H1 (cell line): ENCODE measurements around the gene RNF123. TPM values are rescaled to one million over a fixed set of nuclear protein-coding genes. Genes with fewer than 3 reads are reported as not detected.

Experiments
- CTCF ChIA-PET: fragments of 300-600 bp; sonication (Branson Sonifier 250); formaldehyde crosslinking; loops from one replicate; lab custom pipeline; 2021; ENCODE audit not compliant: partially characterized antibody; lab: Charles Lee
- POLR2A ChIA-PET: fragments of 300-600 bp; sonication (Branson Sonifier 250); formaldehyde crosslinking; loops from one replicate; lab custom pipeline; 2021; ENCODE audit warnings: inconsistent platforms; ENCODE audit not compliant: partially characterized antibody; lab: Charles Lee
- DNase-seq, 2 experiments: peaks; one replicate each; pipeline versions ENCODE4 v3.0.0 to v3.0.0-alpha.2; 2010 to 2022; ENCODE audit warnings: low spot score in 2 of 2, low read depth in 1 of 2, mixed read lengths in 1 of 2
- FAIRE-seq: peaks from 2 replicates; lab custom pipeline; 2011; peaks lifted over from hg19 to GRCh38; lab: Jason Lieb, UNC
- H2AFZ ChIP-seq: 2 replicates; pipeline ENCODE4 v1.8.1; 2012; ENCODE audit warnings: low read length, inconsistent platforms
- H2AK5ac ChIP-seq: 2 replicates; pipeline ENCODE4 v1.6.1; 2013; ENCODE audit warnings: low read depth, low read length
- H2BK120ac ChIP-seq: replicated peaks from 2 replicates; pipeline ENCODE3; 2013; ENCODE audit warnings: low read depth, low read length, inconsistent platforms
- H2BK12ac ChIP-seq: 2 replicates; pipeline ENCODE4 v1.6.1; 2013; ENCODE audit warnings: low read depth, low read length
- H2BK15ac ChIP-seq: 2 replicates; pipeline ENCODE4 v1.6.1; 2013; ENCODE audit warnings: low read length
- H2BK20ac ChIP-seq: 2 replicates; pipeline ENCODE4 v1.6.1; 2013; ENCODE audit warnings: low read length
- H2BK5ac ChIP-seq: 2 replicates; pipeline ENCODE4 v1.6.1; 2013; ENCODE audit warnings: low read depth, low read length
- H3K14ac ChIP-seq: 2 replicates; pipeline ENCODE4 v1.6.1; 2013; ENCODE audit warnings: inconsistent platforms; ENCODE audit not compliant: insufficient read length
- H3K18ac ChIP-seq: 2 replicates; pipeline ENCODE4 v1.6.1; 2013; ENCODE audit warnings: low read length; ENCODE audit errors: extremely low read depth
- H3K23ac ChIP-seq: 2 replicates; pipeline ENCODE4 v1.6.1; 2013; ENCODE audit warnings: inconsistent platforms; ENCODE audit not compliant: insufficient read length
- H3K23me2 ChIP-seq: 2 replicates; pipeline ENCODE4 v1.6.1; 2013; ENCODE audit warnings: low read depth, low read length
- H3K27ac ChIP-seq: 2 replicates; pipeline ENCODE4 v1.6.1; 2011; ENCODE audit warnings: low read depth, low read length, inconsistent platforms
- H3K27me3 ChIP-seq, 4 experiments: replicated peaks in 1 of 4; 1 replicate in 1 of 4; 2 replicates in 3 of 4; pipeline versions ENCODE4 v1.6.1 to v1.8.1; 2011 to 2013; ENCODE audit warnings: low read length in 3 of 4, mild to moderate bottlenecking in 3 of 4, inconsistent platforms in 2 of 4, mixed read lengths in 2 of 4, moderate library complexity in 1 of 4; ENCODE audit not compliant: control insufficient read depth in 3 of 4, insufficient read depth in 3 of 4; ENCODE audit errors: extremely low read depth in 1 of 4
- H3K36me3 ChIP-seq, 4 experiments: 2 replicates each; pipeline versions ENCODE4 v1.6.1 to v1.8.1; 2011 to 2013; ENCODE audit warnings: mild to moderate bottlenecking in 4 of 4, low read length in 3 of 4, moderate library complexity in 2 of 4, control low read depth in 1 of 4, inconsistent platforms in 1 of 4; ENCODE audit not compliant: insufficient read depth in 4 of 4, control insufficient read depth in 2 of 4
- H3K4ac ChIP-seq: replicated peaks from 2 replicates; pipeline ENCODE3; 2013; ENCODE audit warnings: low read length, low read depth, mixed read lengths, inconsistent platforms; ENCODE audit not compliant: insufficient read length
- H3K4me1 ChIP-seq, 4 experiments: replicated peaks in 1 of 4; 1 replicate in 1 of 4; 2 replicates in 3 of 4; pipeline versions ENCODE4 v1.6.1 to v1.8.1; 2011 to 2013; ENCODE audit warnings: low read length in 3 of 4, inconsistent platforms in 2 of 4, mixed read lengths in 1 of 4; ENCODE audit not compliant: insufficient read depth in 4 of 4, control insufficient read depth in 3 of 4
- H3K4me2 ChIP-seq, 2 experiments: 2 replicates each; pipeline versions ENCODE4 v1.6.1 to v1.8.1; 2011 to 2013; ENCODE audit warnings: low read depth in 2 of 2, low read length in 2 of 2, control low read depth in 1 of 2, inconsistent platforms in 1 of 2, mild to moderate bottlenecking in 1 of 2; ENCODE audit not compliant: insufficient read depth in 1 of 2
- H3K4me3 ChIP-seq, 4 experiments: fragments of 200-600, 300-600 bp in 1 of 4; sonication (generic), shearing (Covaris generic), sonication (Bioruptor Twin) in 1 of 4; 2 replicates each; pipeline versions ENCODE4 v1.5.1 to v1.8.1; 2011 to 2016; ENCODE audit warnings: low read length in 4 of 4, low read depth in 3 of 4, control low read depth in 2 of 4, inconsistent platforms in 2 of 4, mild to moderate bottlenecking in 2 of 4, mixed read lengths in 1 of 4, moderate library complexity in 1 of 4; ENCODE audit not compliant: insufficient read depth in 2 of 4; ENCODE audit errors: extremely low read depth in 1 of 4
- H3K56ac ChIP-seq: replicated peaks from 2 replicates; pipeline ENCODE3; 2013; ENCODE audit warnings: low read depth, mild to moderate bottlenecking, mixed read lengths, low read length, inconsistent platforms; ENCODE audit not compliant: insufficient read length
- H3K79me1 ChIP-seq: 2 replicates; pipeline ENCODE4 v1.6.1; 2013; ENCODE audit warnings: low read depth, low read length, control low read depth
- H3K79me2 ChIP-seq, 2 experiments: 2 replicates each; pipeline versions ENCODE4 v1.6.1 to v1.8.1; 2012 to 2013; ENCODE audit warnings: low read length in 2 of 2, mild to moderate bottlenecking in 2 of 2, inconsistent platforms in 1 of 2; ENCODE audit not compliant: insufficient read depth in 2 of 2, control insufficient read depth in 1 of 2
- H3K9ac ChIP-seq, 4 experiments: replicated peaks in 1 of 4; 1 replicate in 1 of 4; 2 replicates in 3 of 4; pipeline versions ENCODE4 v1.6.1 to v1.8.1; 2011 to 2013; ENCODE audit warnings: low read depth in 3 of 4, low read length in 3 of 4, control low read depth in 2 of 4, mild to moderate bottlenecking in 2 of 4, moderate library complexity in 2 of 4, inconsistent platforms in 1 of 4; ENCODE audit errors: extremely low read depth in 1 of 4
- H3K9me3 ChIP-seq, 2 experiments: 2 replicates each; pipeline versions ENCODE4 v1.6.1 to v1.8.1; 2012 to 2013; ENCODE audit warnings: mild to moderate bottlenecking in 2 of 2, moderate library complexity in 2 of 2, control low read depth in 1 of 2, inconsistent platforms in 1 of 2, low read depth in 1 of 2, low read length in 1 of 2, mixed read lengths in 1 of 2; ENCODE audit not compliant: insufficient read depth in 2 of 2
- H4K20me1 ChIP-seq, 2 experiments: replicated peaks in 1 of 2; 2 replicates each; pipeline versions ENCODE3 to v1.8.1; 2011 to 2013; ENCODE audit warnings: inconsistent platforms in 2 of 2, low read length in 2 of 2, mild to moderate bottlenecking in 1 of 2; ENCODE audit not compliant: insufficient read depth in 2 of 2, control insufficient read depth in 1 of 2
- H4K5ac ChIP-seq: 2 replicates; pipeline ENCODE4 v1.6.1; 2013; ENCODE audit warnings: low read length, low read depth, mixed read lengths, inconsistent platforms; ENCODE audit not compliant: insufficient read length
- H4K8ac ChIP-seq: 2 replicates; pipeline ENCODE4 v1.8.0; 2013; ENCODE audit warnings: mild to moderate bottlenecking, moderate library complexity, low read length, inconsistent platforms; ENCODE audit not compliant: insufficient read depth; ENCODE audit errors: extremely low read depth
- H4K91ac ChIP-seq: replicated peaks from 2 replicates; pipeline ENCODE3; 2013; ENCODE audit warnings: low read length, mixed read lengths, inconsistent platforms; ENCODE audit not compliant: insufficient read length
- POLR2AphosphoS5 ChIP-seq: IDR thresholded peaks from 2 replicates; pipeline ENCODE4 v1.6.1; 2011; ENCODE audit warnings: low read depth, low read length
- SIN3A ChIP-seq, 2 experiments: IDR thresholded peaks in 1 of 2; conservative IDR thresholded peaks in 1 of 2; 2 replicates each; pipeline ENCODE4 v1.6.1; 2011 to 2012; ENCODE audit warnings: low read length in 2 of 2, improper control_type of control experiment in 1 of 2, low read depth in 1 of 2, mild to moderate bottlenecking in 1 of 2
- SP2 ChIP-seq: IDR thresholded peaks from 2 replicates; pipeline ENCODE4 v1.6.1; 2012; ENCODE audit warnings: mild to moderate bottlenecking, low read length, inconsistent platforms
- WGBS, 2 experiments: shearing (Covaris generic) in 1 of 2; methylation state at CpG; one replicate each; pipeline versions ENCODE4 v1.1.6 to v1.1.7; 2013 to 2015; ENCODE audit warnings: low lambda C conversion rate in 2 of 2, mixed read lengths in 2 of 2, inconsistent platforms in 1 of 2, low coverage in 1 of 2, missing lambda C conversion rate in 1 of 2; ENCODE audit not compliant: insufficient replicate concordance in 2 of 2, insufficient coverage in 1 of 2, insufficient read length in 1 of 2; ENCODE audit errors: extremely low coverage in 1 of 2, missing lambda C conversion rate in 1 of 2; 5-methylcytosine and 5-hydroxymethylcytosine counted together
- polyA plus RNA-seq, 7 experiments: library from polyadenylated mRNA; depleted of rRNA in 3 of 7; stranded (reverse) in 5 of 7; unstranded in 2 of 7; fragments of >200 nt in 5 of 7; fragments of 200-250 nt in 2 of 7; gene quantifications; 1 replicate in 5 of 7; 2 replicates in 1 of 7; 4 replicates in 1 of 7; pipeline versions ENCODE4 v1.2.1 to v1.2.3, GENCODE V29; 2011 to 2013; ENCODE audit warnings: missing spikeins in 2 of 7, mixed read lengths in 2 of 7
- total RNA-seq: library from RNA; stranded (reverse); fragmentation: NEBNext Ultra II Directional; extraction: Animal tissue kit (Norgen Biotek cat#: 25700); gene quantifications from 2 replicates; pipeline ENCODE4 v1.2.1, GENCODE V29; 2021

The RNF123 gene
- total and polyA plus RNA-seq, 2 of the 8 experiments (the other 6 are each of a cell fraction or from before 2014, with no cell fraction given): 30.5 to 57.7 TPM

GRCh38 chr3:49720855-49721595, 31.7 kb downstream of the RNF123 start:
- Histone ChIP-seq H2AFZ (no peak overlapping the region), H3K79me1 (peaks cover 5% of the 10 kb centered on the region; the same call in 1 of the 2 replicates), H3K4me3 (no peak overlapping the region), H3K9me3 (no peaks in the 10 kb centered on the region), H3K27me3 (no peaks in the 10 kb centered on the region), H4K5ac (no peak overlapping the region), H3K4me2 (no peak overlapping the region), H3K9ac (no peak overlapping the region), H4K20me1 (peaks cover 7 to 24% of the 10 kb centered on the region in 2 experiments), H2AK5ac (no peak overlapping the region), H3K27ac (no peak overlapping the region), H2BK12ac (no peak overlapping the region), H2BK5ac (no peak overlapping the region), H3K14ac (no peak overlapping the region), H2BK15ac (0 out of 2 replicates have a peak overlapping the region, but pooled peaks have one; percentile 18), H2BK20ac (no peak overlapping the region), H3K79me2 (peaks cover 0 to 8% of the 10 kb centered on the region in 2 experiments; a peak in 1 of 4 replicates), H4K8ac (no peak overlapping the region), H3K23ac (no peak overlapping the region), H3K18ac (no peak overlapping the region), H2BK120ac (no peak overlapping the region), H3K4ac (no peak overlapping the region), H3K4me1 (peaks cover 0 to 27% (median 15%) of the 10 kb centered on the region in 4 experiments; a peak in 6 of 7 replicates), H3K23me2 (peaks cover 16% of the 10 kb centered on the region; the same call in 1 of the 2 replicates), H3K56ac (no peak overlapping the region), H3K36me3 (peaks cover 6 to 13% (median 8%) of the 10 kb centered on the region in 4 experiments; a peak in 4 of 8 replicates), H4K91ac (no peak overlapping the region)
- 95% methylated on average over 4 of the region's 4 CpGs; no CpG with 5 or more reads in 1 of the 2 experiments for WGBS, 2 experiments
- FAIRE-seq: no peak
- TF ChIP-seq SIN3A (conservative IDR thresholded peaks at IDR 0.05 in 1 of 2, IDR thresholded peaks at IDR 0.05 in 1 of 2; ENCODE audit: low read depth in 1 of 2, low read length in 2 of 2) (no peak), POLR2AphosphoS5 (peak; percentile 66), SP2 (no peak)
- DNase-seq: no peak
- POLR2A ChIA-PET: interaction anchor here (0.5 to 7.3 kb wide), 7 partner anchors 9 to 219 kb away, joined by 3 to 57 read pairs (median 3); partner anchors contain the start of gene RBM6
- CTCF ChIA-PET: interaction anchor here (1.2 to 7.8 kb wide), 5 partner anchors 10 to 143 kb away, joined by 3 to 127 read pairs (median 5); partner anchors contain the start of gene INKA1
